GM12865 (cell line): Measurements from ENCODE around the gene PTPMT1.

Experiments used
- DNase-seq: peaks from one replicate; pipeline ENCODE4 v3.0.0; 2010; ENCODE audit warnings: low read depth
- H3K4me3 ChIP-seq: 2 replicates; pipeline ENCODE4 v1.5.1; 2011; ENCODE audit warnings: mild to moderate bottlenecking, low read depth, low read length, control low read depth
- TF ChIP-seq, protein P1 (sequence below): IDR thresholded peaks from 2 replicates; pipeline ENCODE4 v1.5.1; 2011; ENCODE audit warnings: low read length, control low read depth, low read depth, inconsistent platforms; ENCODE audit not compliant: insufficient read depth; ENCODE audit errors: missing control alignments

PTPMT1 gene

GRCh38 chr11:47573321-47573720 is 7.9 kb downstream of the PTPMT1 start:
- TF ChIP-seq, protein P1, sequence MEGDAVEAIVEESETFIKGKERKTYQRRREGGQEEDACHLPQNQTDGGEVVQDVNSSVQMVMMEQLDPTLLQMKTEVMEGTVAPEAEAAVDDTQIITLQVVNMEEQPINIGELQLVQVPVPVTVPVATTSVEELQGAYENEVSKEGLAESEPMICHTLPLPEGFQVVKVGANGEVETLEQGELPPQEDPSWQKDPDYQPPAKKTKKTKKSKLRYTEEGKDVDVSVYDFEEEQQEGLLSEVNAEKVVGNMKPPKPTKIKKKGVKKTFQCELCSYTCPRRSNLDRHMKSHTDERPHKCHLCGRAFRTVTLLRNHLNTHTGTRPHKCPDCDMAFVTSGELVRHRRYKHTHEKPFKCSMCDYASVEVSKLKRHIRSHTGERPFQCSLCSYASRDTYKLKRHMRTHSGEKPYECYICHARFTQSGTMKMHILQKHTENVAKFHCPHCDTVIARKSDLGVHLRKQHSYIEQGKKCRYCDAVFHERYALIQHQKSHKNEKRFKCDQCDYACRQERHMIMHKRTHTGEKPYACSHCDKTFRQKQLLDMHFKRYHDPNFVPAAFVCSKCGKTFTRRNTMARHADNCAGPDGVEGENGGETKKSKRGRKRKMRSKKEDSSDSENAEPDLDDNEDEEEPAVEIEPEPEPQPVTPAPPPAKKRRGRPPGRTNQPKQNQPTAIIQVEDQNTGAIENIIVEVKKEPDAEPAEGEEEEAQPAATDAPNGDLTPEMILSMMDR = no peak
- H3K4me3 ChIP-seq = no peak overlapping the region
- DNase-seq = no peak

GRCh38 chr11:47577460-47578041 is 12.2 kb downstream of the PTPMT1 start:
- TF ChIP-seq, protein P1 = no peak
- peak overlapping the region; percentile 86 for H3K4me3 ChIP-seq
- no peak for DNase-seq

DNA sequence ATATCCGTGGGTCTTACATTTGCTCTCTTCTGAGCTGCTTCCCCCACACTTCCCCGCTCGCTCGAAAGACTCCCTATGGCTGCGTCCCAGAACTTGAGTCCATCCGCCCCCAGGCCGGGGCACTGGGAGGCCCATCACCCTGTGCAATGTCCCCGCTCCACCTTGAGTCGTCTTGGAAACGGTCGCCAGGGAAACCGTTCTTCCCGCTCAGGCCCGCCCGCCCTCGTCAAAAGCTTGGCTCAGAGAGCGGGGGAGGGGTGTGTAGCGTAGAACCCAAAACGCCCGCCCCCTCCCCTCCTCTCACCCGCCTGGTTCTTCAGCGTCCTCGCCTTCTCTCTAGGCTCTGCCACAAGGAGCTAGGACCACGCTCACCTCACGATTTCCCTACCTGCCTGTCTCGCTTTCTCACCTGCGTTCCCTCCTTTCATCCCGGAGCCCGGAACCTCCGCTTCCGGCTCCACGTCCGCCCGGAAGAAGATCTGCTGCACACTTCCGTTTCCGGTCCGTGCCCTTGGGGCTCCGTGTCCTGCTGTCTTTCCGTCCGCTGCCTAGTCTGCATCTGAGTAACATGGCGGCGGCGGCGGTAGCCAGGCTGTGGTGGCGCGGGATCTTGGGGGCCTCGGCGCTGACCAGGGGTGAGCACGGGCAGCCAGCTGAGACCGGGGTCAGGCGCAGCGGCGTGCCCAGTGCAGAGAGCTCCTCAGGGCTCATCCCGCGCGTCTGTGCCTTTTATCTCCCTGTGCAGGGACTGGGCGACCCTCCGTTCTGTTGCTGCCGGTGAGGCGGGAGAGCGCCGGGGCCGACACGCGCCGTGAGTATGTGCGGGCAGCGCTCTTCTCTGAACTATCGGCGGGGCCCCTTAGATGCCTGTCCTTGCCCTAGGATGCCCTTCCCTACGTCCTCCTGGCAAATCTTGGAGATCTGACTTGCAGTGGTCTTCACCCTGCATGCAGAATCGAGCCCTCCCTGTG is 13.4 kb downstream of the PTPMT1 start, which contains the start of the genes KBTBD4 and NDUFS3:
KBTBD4 (minus strand) TSS at position 447 of the 971 bp plus-strand sequence; CDS start at position 428, 19 bp downstream.
NDUFS3 (plus strand) TSS at position 551 of the 971 bp plus-strand sequence; CDS start at position 569, 18 bp downstream.
- DNase-seq = peak; percentile 94
- H3K4me3 ChIP-seq = peak within 1 kb of the TSS; percentile 86
- TF ChIP-seq, protein P1 = no peak

GRCh38 chr11:47583844-47584243 is 18.4 kb downstream of the PTPMT1 start:
- TF ChIP-seq, protein P1 = no peak
- no peak for DNase-seq
- no peak overlapping the region for H3K4me3 ChIP-seq

DNA sequence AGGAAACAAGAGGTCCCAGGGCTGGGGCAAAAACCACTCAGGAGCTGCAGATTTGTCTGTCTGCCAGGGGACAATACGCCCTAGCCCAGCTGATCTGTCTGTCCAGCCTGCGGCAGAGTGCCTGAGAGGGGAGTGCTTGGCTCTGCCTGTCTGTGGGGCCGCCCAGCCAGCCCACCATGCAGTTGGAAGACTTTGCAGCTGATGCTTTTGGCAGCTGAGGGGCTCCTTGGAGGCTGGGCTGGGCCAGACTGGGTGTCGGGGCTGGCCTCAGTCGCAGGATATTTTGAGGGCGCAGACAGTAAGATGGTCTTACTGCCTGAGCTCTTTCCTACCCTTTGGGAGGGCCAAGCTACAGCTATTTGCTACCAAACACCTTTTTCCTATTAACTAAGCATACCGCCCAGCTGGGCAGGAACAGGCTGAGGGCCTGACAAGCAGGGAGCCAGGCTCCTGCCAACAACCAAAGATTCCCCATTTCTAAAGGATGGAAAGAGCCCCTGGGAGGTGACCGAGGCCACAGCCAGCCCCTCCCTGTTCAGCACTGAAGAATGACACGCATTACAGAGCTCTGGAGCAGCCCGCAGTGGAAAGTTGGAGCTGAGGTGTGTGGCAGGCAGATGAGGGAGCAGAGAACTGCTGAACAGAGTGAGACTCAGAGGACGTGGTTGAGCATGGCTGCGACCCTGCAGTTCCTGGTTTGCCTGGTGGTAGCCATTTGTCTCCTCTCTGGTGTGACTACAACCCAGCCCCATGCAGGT is 20.9 kb downstream of the PTPMT1 start, which contains the start of gene FAM180B:
FAM180B (plus strand) TSS at position 581 of the 758 bp plus-strand sequence; CDS start at position 672, 91 bp downstream.
- H3K4me3 ChIP-seq = no peak within 1 kb of the TSS
- TF ChIP-seq, protein P1 = no peak
- DNase-seq = no peak

GRCh38 chr11:47587039-47587716 is 21.8 kb downstream of the PTPMT1 start:
- no peak for DNase-seq
- TF ChIP-seq, protein P1 = no peak
- H3K4me3 ChIP-seq = no peak overlapping the region
